H9 (cell line): ENCODE measurements around the gene AIF1. TPM values are rescaled to one million over a fixed set of nuclear protein-coding genes. Genes with fewer than 3 reads are reported as not detected.

Source experiments
- DNase-seq: peaks from one replicate; pipeline ENCODE4 v3.0.0-alpha.2; 2017
- H2AFZ ChIP-seq: one replicate; pipeline ENCODE4 v1.6.1; 2013; ENCODE audit warnings: mild to moderate bottlenecking, low read length, control low read depth, moderate library complexity
- H2AK5ac ChIP-seq: 2 replicates; pipeline ENCODE4 v1.6.1; 2013; ENCODE audit warnings: low read length, control low read depth, mixed read lengths; ENCODE audit not compliant: insufficient read length
- H2BK120ac ChIP-seq: one replicate; pipeline ENCODE4 v1.6.1; 2013; ENCODE audit warnings: low read depth, mild to moderate bottlenecking, low read length, control low read depth, inconsistent platforms; ENCODE audit not compliant: poor library complexity, severe bottlenecking
- H2BK12ac ChIP-seq: 2 replicates; pipeline ENCODE4 v1.6.1; 2013; ENCODE audit warnings: low read length, control low read depth, mixed read lengths, low read depth; ENCODE audit not compliant: insufficient read length
- H2BK15ac ChIP-seq: 2 replicates; pipeline ENCODE4 v1.6.1; 2013; ENCODE audit warnings: low read depth, low read length, control low read depth
- H2BK20ac ChIP-seq: one replicate; pipeline ENCODE4 v1.6.1; 2013; ENCODE audit warnings: low read depth, mild to moderate bottlenecking, low read length, control low read depth, inconsistent platforms; ENCODE audit not compliant: poor library complexity, severe bottlenecking
- H2BK5ac ChIP-seq: 2 replicates; pipeline ENCODE4 v1.6.1; 2013; ENCODE audit warnings: low read length, control low read depth, mixed read lengths; ENCODE audit not compliant: insufficient read length
- H3K14ac ChIP-seq: 2 replicates; pipeline ENCODE4 v1.6.1; 2013; ENCODE audit warnings: low read length, control low read depth; ENCODE audit not compliant: insufficient read depth
- H3K18ac ChIP-seq: 2 replicates; pipeline ENCODE4 v1.6.1; 2013; ENCODE audit warnings: low read depth, mild to moderate bottlenecking, mixed read lengths, low read length, control low read depth; ENCODE audit not compliant: insufficient read length
- H3K23ac ChIP-seq: 2 replicates; pipeline ENCODE4 v1.6.1; 2013; ENCODE audit warnings: low read length, control low read depth, mixed read lengths, low read depth; ENCODE audit not compliant: insufficient read length
- H3K23me2 ChIP-seq: 2 replicates; pipeline ENCODE4 v1.6.1; 2013; ENCODE audit warnings: low read depth, mild to moderate bottlenecking, mixed read lengths, low read length, control low read depth; ENCODE audit not compliant: insufficient read length, poor library complexity, severe bottlenecking
- H3K27ac ChIP-seq: 2 replicates; pipeline ENCODE4 v1.5.1; 2013; ENCODE audit warnings: low read length, control low read depth, mixed read lengths, low read depth; ENCODE audit not compliant: insufficient read length
- H3K27me3 ChIP-seq: 2 replicates; pipeline ENCODE4 v1.6.1; 2013; ENCODE audit warnings: low read length, control low read depth, inconsistent platforms; ENCODE audit not compliant: insufficient read depth
- H3K4ac ChIP-seq: 2 replicates; pipeline ENCODE4 v1.6.1; 2013; ENCODE audit warnings: low read depth, mild to moderate bottlenecking, control low read depth, inconsistent platforms, low read length, moderate library complexity
- H3K4me1 ChIP-seq: 2 replicates; pipeline ENCODE4 v1.6.1; 2013; ENCODE audit warnings: low read length, control low read depth, inconsistent platforms; ENCODE audit not compliant: insufficient read depth
- H3K4me2 ChIP-seq: 2 replicates; pipeline ENCODE4 v1.6.1; 2013; ENCODE audit warnings: low read length, control low read depth, mixed read lengths; ENCODE audit not compliant: insufficient read length, insufficient read depth
- H3K56ac ChIP-seq: 2 replicates; pipeline ENCODE4 v1.6.1; 2013; ENCODE audit warnings: low read depth, mild to moderate bottlenecking, mixed read lengths, low read length, control low read depth; ENCODE audit not compliant: insufficient read length
- H3K79me1 ChIP-seq: 2 replicates; pipeline ENCODE4 v1.6.1; 2013; ENCODE audit warnings: low read depth, mild to moderate bottlenecking, moderate library complexity, low read length, control low read depth, inconsistent platforms; ENCODE audit not compliant: insufficient read depth, poor library complexity, severe bottlenecking
- H3K79me2 ChIP-seq: 2 replicates; pipeline ENCODE4 v1.6.1; 2013; ENCODE audit warnings: low read length, control low read depth, inconsistent platforms; ENCODE audit not compliant: insufficient read depth
- H3K9ac ChIP-seq: 2 replicates; pipeline ENCODE4 v1.6.1; 2013; ENCODE audit warnings: low read length, control low read depth, mixed read lengths; ENCODE audit not compliant: insufficient read length; ENCODE audit errors: extremely low read depth
- H3K9me3 ChIP-seq: one replicate; pipeline ENCODE4 v1.6.1; 2013; ENCODE audit warnings: low read depth, low read length, inconsistent platforms; ENCODE audit not compliant: control insufficient read depth
- H3T11ph ChIP-seq: one replicate; pipeline ENCODE4 v1.6.1; 2013; ENCODE audit warnings: mild to moderate bottlenecking, low read length, control low read depth, inconsistent platforms
- H4K20me1 ChIP-seq: one replicate; pipeline ENCODE4 v1.6.1; 2013; ENCODE audit not compliant: control insufficient read depth, insufficient read length, insufficient read depth
- H4K5ac ChIP-seq: 2 replicates; pipeline ENCODE4 v1.6.1; 2013; ENCODE audit warnings: low read depth, mild to moderate bottlenecking, mixed read lengths, low read length, control low read depth; ENCODE audit not compliant: insufficient read length
- H4K8ac ChIP-seq: replicated peaks from 2 replicates; pipeline ENCODE4 v1.6.1; 2013; ENCODE audit warnings: low read length, control low read depth, mixed read lengths, low read depth; ENCODE audit not compliant: insufficient read length
- H4K91ac ChIP-seq: 2 replicates; pipeline ENCODE4 v1.6.1; 2013; ENCODE audit warnings: low read depth, mild to moderate bottlenecking, moderate library complexity, mixed read lengths, low read length, control low read depth; ENCODE audit not compliant: insufficient read length
- H3K27ac Mint-ChIP-seq, 3 experiments: 2 replicates in 2 of 3; 3 replicates in 1 of 3; pipeline ENCODE4 v1.8.0; 2020 to 2021; ENCODE audit warnings: mixed read lengths in 3 of 3, mild to moderate bottlenecking in 1 of 3, moderate library complexity in 1 of 3
- H3K27me3 Mint-ChIP-seq: 2 replicates; pipeline ENCODE4 v1.8.0; 2021; ENCODE audit warnings: low read depth, mild to moderate bottlenecking, moderate library complexity, mixed read lengths
- H3K36me3 Mint-ChIP-seq, 3 experiments: 2 replicates in 2 of 3; 3 replicates in 1 of 3; pipeline ENCODE4 v1.8.0; 2020 to 2021; ENCODE audit warnings: low read depth in 3 of 3, mixed read lengths in 3 of 3; ENCODE audit not compliant: insufficient read depth in 1 of 3
- H3K4me1 Mint-ChIP-seq, 2 experiments: 2 replicates each; pipeline ENCODE4 v1.8.0; 2020; ENCODE audit warnings: mixed read lengths in 2 of 2
- H3K4me3 Mint-ChIP-seq, 2 experiments: 2 replicates in 1 of 2; 3 replicates in 1 of 2; pipeline ENCODE4 v1.8.0; 2020 to 2021; ENCODE audit warnings: mild to moderate bottlenecking in 2 of 2, mixed read lengths in 2 of 2, moderate library complexity in 1 of 2
- H3K9me3 Mint-ChIP-seq, 2 experiments: 2 replicates in 1 of 2; 3 replicates in 1 of 2; pipeline ENCODE4 v1.8.0; 2020; ENCODE audit warnings: mild to moderate bottlenecking in 2 of 2, mixed read lengths in 2 of 2, moderate library complexity in 1 of 2
- CTCF ChIP-seq: fragments of 200-600 bp; sonication (generic); conservative IDR thresholded peaks from 3 replicates; pipeline ENCODE4 v1.8.0; 2021; ENCODE audit warnings: antibody characterized with exemption, mild to moderate bottlenecking
- WGBS: extraction: QIAGEN DNeasy Blood & Tissue Kit; methylation state at CpG from one replicate; pipeline ENCODE4 v1.1.7; 2013; ENCODE audit warnings: missing lambda C conversion rate, low lambda C conversion rate, mixed read lengths; ENCODE audit not compliant: insufficient read length; ENCODE audit errors: extremely low coverage; 5-methylcytosine and 5-hydroxymethylcytosine counted together
- total RNA-seq: library from RNA; stranded (reverse); gene quantifications from 2 replicates; pipeline ENCODE4 v1.2.1, GENCODE V29; 2021

Gene AIF1
- total RNA-seq, 1 experiment from 2014 or later = 4.2 TPM

GRCh38 chr6:31664790-31665500, 49.9 kb downstream of the AIF1 start, which contains the start of gene GPANK1:
Gene GPANK1 (minus strand): TSS chr6:31664997. CDS start chr6:31664478, 519 bp downstream.
- Histone ChIP-seq H3K9ac (peak within 1 kb of the TSS; percentile 89), H3T11ph (no peak within 1 kb of the TSS), H2AFZ (no peak within 1 kb of the TSS), H3K23me2 (peaks cover 24% of the 10 kb centered on the region), H2BK120ac (no peak within 1 kb of the TSS), H2BK20ac (no peak within 1 kb of the TSS), H2AK5ac (no peak within 1 kb of the TSS), H2BK12ac (no peak within 1 kb of the TSS), H3K27ac (peak within 1 kb of the TSS; percentile 87), H3K4ac (no peak within 1 kb of the TSS), H2BK15ac (no peak within 1 kb of the TSS), H3K56ac (peak within 1 kb of the TSS; percentile 38), H3K79me2 (peaks cover 6% of the 10 kb centered on the region; the same call in 1 of the 2 replicates), H4K20me1 (no peaks in the 10 kb centered on the region), H3K79me1 (peaks cover 11% of the 10 kb centered on the region), H4K8ac (no peak within 1 kb of the TSS), H4K91ac (no peak within 1 kb of the TSS), H3K14ac (peak within 1 kb of the TSS; percentile 66), H4K5ac (peak within 1 kb of the TSS; percentile 41), H3K18ac (peak within 1 kb of the TSS; percentile 81), H3K9me3 (no peaks in the 10 kb centered on the region), H2BK5ac (peak within 1 kb of the TSS; percentile 17), H3K4me1 (no peaks in the 10 kb centered on the region), H3K27me3 (no peaks in the 10 kb centered on the region), H3K4me2 (peak within 1 kb of the TSS; percentile 96), H3K23ac (no peak within 1 kb of the TSS)
- Mint-ChIP-seq H3K4me1 (peaks cover 30 to 37% of the 10 kb centered on the region in 2 experiments), H3K4me3 (peak within 1 kb of the TSS; percentile 99), H3K9me3 (no peaks in the 10 kb centered on the region), H3K36me3 (peaks cover 47 to 73% (median 63%) of the 10 kb centered on the region in 3 experiments), H3K27ac (peak within 1 kb of the TSS; percentile 99), H3K27me3 (no peaks in the 10 kb centered on the region; the same call in 1 of the 2 replicates)
- no CpG with 5 or more reads among the region's 39 CpGs for WGBS
- DNase-seq = peak; percentile 82
- TF ChIP-seq CTCF = no peak
